Measurements from ENCODE around the gene MARCKSL1.
"Not testable (repeated sequence)": the region's sequence is repeated elsewhere in the genome, so short reads cannot be mapped to it uniquely, and the experiment has no call there.

DNA sequence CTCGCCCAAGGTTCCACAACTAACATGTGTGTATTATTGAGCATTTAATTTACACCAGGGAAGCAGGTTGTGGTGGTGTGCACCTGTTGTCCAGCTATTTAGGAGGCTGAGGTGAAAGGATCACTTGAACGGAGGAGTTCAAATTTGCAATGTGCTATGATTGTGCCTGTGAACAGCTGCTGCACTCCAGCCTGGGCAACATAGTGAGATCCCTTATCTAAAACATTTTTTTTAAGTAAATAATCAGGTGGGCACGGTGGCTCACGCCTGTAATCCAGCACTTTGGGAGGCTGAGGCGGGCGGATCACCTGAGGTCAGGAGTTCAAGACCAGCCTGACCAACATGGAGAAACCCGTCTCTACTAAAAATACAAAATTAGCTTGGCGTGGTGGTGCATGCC lies 51.3 kb downstream of the MARCKSL1 start:
- not testable (repeated sequence) for TF ChIP-seq CTCF (IDR thresholded peaks at IDR 0.05 in 4 of 5, conservative IDR thresholded peaks at IDR 0.05 in 1 of 5); POLR2A (IDR thresholded peaks at IDR 0.05)

Data from gastrocnemius medialis (tissue), 4 donors.